IPS-11a (cell line): ENCODE data around the gene TBCC.
"Not testable (repeated sequence)": the region's sequence is repeated elsewhere in the genome, so short reads cannot be mapped to it uniquely, and the experiment has no call there.

Source experiments
- H3K4me3 ChIP-seq: one replicate; pipeline ENCODE4 v1.5.1; 2013; ENCODE audit warnings: low read depth, low read length, control low read depth

The TBCC gene

GRCh38 chr6:42733867-42734481 is 11.9 kb downstream of the TBCC start:
- not testable (repeated sequence) for H3K4me3 ChIP-seq

GRCh38 chr6:42729731-42730130 is 16.2 kb downstream of the TBCC start:
- no peak overlapping the region for H3K4me3 ChIP-seq

- no peak overlapping the region for H3K4me3 ChIP-seq
Measured at GRCh38 chr6:42727627-42728026, 18.3 kb downstream of the TBCC start.

GRCh38 chr6:42727087-42727611 is 18.8 kb downstream of the TBCC start:
- H3K4me3 ChIP-seq, result no peak overlapping the region

GRCh38 chr6:42726485-42727086 is 19.3 kb downstream of the TBCC start:
- no peak overlapping the region for H3K4me3 ChIP-seq

- H3K4me3 ChIP-seq, result no peak overlapping the region
Measured at GRCh38 chr6:42726026-42726425, 19.9 kb downstream of the TBCC start.

GRCh38 chr6:42724825-42725224 is 21.1 kb downstream of the TBCC start:
- no peak overlapping the region for H3K4me3 ChIP-seq

- no peak within 1 kb of the TSS for H3K4me3 ChIP-seq
Measured at GRCh38 chr6:42722497-42722896, 23.4 kb downstream of the TBCC start, which contains the start of gene PRPH2. Gene PRPH2, minus strand, starts transcription at chr6:42722597. Its CDS starts 263 bp downstream, at chr6:42722334.

GRCh38 chr6:42720739-42721138 is 25.2 kb downstream of the TBCC start:
- no peak overlapping the region for H3K4me3 ChIP-seq

- H3K4me3 ChIP-seq, result no peak overlapping the region
Measured at GRCh38 chr6:42715871-42716270, 30.0 kb downstream of the TBCC start.

GRCh38 chr6:42714098-42714761 is 31.7 kb downstream of the TBCC start:
- no peak overlapping the region for H3K4me3 ChIP-seq

GRCh38 chr6:42711930-42712329 is 34.0 kb downstream of the TBCC start:
- no peak overlapping the region for H3K4me3 ChIP-seq

- no peak overlapping the region for H3K4me3 ChIP-seq
Measured at GRCh38 chr6:42710316-42710715, 35.6 kb downstream of the TBCC start.

- H3K4me3 ChIP-seq, result no peak overlapping the region
Measured at GRCh38 chr6:42709871-42710270, 36.0 kb downstream of the TBCC start.

GRCh38 chr6:42708096-42708495 is 37.8 kb downstream of the TBCC start:
- H3K4me3 ChIP-seq, result no peak overlapping the region

- H3K4me3 ChIP-seq, result no peak overlapping the region
Measured at GRCh38 chr6:42707595-42707994, 38.3 kb downstream of the TBCC start.

- H3K4me3 ChIP-seq, result no peak overlapping the region
Measured at GRCh38 chr6:42704937-42705374, 40.9 kb downstream of the TBCC start.

- H3K4me3 ChIP-seq, result no peak overlapping the region
Measured at GRCh38 chr6:42704251-42704936, 41.5 kb downstream of the TBCC start.

GRCh38 chr6:42702786-42703185 is 43.1 kb downstream of the TBCC start:
- H3K4me3 ChIP-seq, result not testable (repeated sequence)

- no peak overlapping the region for H3K4me3 ChIP-seq
Measured at GRCh38 chr6:42702200-42702599, 43.7 kb downstream of the TBCC start.

GRCh38 chr6:42698217-42698616 is 47.7 kb downstream of the TBCC start:
- no peak overlapping the region for H3K4me3 ChIP-seq
